GM18873 (cell line): ENCODE measurements around the gene TTC39B.
"Not testable (repeated sequence)": the region's sequence is repeated elsewhere in the genome, so short reads cannot be mapped to it uniquely, and the experiment has no call there.

Experiments used
- ATAC-seq: cut with Tn5 transposase; IDR thresholded peaks from one replicate; pipeline ENCODE4 v1.9.1; 2021; ENCODE audit warnings: mild to moderate bottlenecking, moderate library complexity, moderate number of reproducible peaks; ENCODE audit not compliant: unreplicated experiment, low FRiP score

The TTC39B gene

DNA sequence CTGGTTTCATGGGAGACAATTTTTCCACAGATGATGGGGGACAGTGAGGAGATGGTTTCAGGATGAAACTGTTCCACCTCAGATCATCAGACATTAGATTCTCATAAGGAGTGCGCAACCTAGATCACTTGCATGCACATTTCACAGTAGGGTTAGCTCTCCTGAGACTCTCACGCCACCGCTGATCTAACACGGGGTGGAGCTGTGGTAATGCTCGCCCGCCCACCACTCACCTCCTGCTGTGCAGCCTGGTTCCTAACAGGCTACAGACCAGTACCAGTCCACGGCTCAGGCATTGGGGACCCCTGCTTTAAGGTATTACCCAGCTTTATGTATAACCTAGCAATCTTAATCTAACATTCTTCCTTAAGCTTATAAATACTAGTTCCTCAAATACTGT, 35.6 kb downstream of the TTC39B start:
- ATAC-seq = no peak

GRCh38 chr9:15268782-15269181, 38.2 kb downstream of the TTC39B start:
- no peak for ATAC-seq

DNA sequence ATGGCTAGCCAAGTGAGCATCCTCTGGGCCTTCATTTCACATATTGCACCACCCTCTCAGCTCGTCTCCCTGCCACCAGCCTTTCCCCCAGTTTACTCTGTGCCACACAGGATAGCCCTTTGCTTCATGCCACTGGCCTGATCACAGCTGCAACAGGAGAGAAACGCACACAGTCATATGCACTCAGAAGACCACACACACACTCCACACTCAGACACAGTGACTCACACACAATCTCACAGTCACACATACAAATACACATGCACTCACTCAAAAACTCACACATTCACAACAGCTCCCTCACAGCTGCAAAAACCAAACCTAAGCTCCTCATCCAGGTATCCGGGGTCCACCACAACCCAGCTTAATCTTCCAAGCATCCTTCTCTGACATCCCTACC, 38.7 kb downstream of the TTC39B start:
- ATAC-seq = no peak

DNA sequence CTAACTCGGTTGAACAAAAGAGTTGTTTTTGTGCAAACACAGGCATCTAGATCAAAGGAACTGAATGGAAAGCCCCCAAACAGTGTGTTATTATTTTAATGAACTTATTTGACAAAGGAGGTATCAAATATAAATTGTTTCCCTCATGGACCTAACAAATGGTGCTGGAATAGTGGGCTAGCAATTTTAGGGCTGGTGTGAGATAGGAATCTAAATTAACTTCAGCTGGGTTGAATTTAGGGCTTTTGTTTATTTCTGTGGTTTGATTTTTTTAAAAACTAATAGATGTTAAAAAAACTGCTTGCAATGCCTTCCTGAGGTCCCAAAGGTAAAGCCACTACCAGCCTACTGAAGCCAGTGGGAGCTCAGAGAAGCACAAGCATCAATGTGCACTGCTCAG, 42.1 kb downstream of the TTC39B start:
- no peak for ATAC-seq

- ATAC-seq = no peak
Observed at GRCh38 chr9:15262581-15262980, 44.4 kb downstream of the TTC39B start.

- no peak for ATAC-seq
Observed at GRCh38 chr9:15256426-15256825, 50.6 kb downstream of the TTC39B start.

GRCh38 chr9:15253786-15254185, 53.2 kb downstream of the TTC39B start:
- no peak for ATAC-seq

GRCh38 chr9:15253197-15253596, 53.8 kb downstream of the TTC39B start:
- no peak for ATAC-seq

DNA sequence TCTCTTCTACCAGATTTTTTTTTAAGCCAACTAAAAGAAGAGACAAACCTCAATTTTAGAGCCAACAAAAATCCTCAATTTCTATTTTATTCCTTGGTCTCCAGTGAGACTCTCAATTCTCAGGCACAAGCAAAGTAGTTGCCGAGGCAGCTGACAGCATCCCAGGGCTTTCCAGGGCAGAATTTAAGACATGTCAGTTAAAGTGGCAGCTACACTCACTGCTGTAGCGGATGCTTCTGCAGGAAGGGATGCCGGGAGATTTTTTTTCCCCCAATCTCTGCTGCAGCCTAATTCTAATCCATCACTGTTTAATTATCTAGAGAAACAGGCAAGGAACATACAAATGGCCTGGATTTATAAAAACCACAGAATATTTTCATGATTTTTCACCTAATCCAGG, 57.0 kb downstream of the TTC39B start:
- ATAC-seq = no peak

DNA sequence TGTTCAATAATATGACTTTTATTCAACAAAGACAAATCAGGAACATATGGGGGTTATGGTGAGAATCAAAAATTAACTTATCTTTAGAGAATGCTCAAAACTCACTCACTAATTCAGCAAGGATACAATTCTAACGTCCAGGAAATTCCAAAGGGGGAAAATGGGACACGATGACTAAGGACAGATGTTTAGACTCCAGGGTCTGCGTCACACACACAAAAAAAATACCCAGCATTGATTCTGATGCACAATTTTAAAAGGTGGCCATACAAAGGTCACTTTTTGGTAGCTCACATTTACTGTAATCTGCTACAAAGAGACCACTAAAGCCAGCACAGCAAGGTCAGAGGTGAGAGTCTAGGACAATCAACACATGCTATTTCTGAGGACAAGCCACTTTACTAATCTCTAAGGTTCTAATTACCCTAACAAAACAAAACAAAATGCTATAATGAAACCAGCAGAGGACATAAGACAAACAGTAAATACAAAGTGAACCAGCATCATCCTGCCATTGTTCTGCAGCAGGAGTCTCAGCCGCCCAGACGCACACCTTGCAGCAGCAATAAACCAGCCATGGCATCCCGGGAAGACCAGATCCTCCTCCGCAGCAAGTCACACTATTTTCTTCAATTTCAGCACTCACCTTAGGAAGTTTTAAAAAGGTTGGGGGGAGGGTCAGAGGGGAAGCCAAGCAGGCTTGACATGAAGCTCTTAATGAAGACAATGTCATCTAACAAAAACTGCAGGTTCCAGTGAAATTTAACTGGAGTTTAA, 57.8 kb downstream of the TTC39B start:
- ATAC-seq = no peak

DNA sequence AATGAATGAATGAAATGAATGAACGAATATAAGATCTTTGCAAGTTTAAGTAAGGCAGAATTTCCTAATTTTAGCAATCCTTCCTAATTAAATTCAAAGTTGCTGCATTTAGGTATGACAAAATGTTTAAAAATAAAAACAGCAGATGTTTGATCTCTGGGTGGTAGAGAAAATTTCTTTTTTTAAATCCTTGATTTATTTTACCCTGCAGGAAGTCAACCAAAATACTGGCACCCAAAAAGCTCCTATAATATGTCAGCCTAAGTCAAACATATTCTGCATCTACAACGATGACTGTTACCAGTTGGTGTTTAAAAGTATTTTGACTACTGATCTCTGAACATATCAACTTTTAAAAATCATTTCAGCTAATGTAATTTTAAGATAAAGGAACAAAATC, 58.4 kb downstream of the TTC39B start:
- no peak for ATAC-seq

GRCh38 chr9:15248081-15248480, 58.9 kb downstream of the TTC39B start:
- no peak for ATAC-seq

GRCh38 chr9:15246708-15247107, 60.3 kb downstream of the TTC39B start:
- no peak for ATAC-seq

DNA sequence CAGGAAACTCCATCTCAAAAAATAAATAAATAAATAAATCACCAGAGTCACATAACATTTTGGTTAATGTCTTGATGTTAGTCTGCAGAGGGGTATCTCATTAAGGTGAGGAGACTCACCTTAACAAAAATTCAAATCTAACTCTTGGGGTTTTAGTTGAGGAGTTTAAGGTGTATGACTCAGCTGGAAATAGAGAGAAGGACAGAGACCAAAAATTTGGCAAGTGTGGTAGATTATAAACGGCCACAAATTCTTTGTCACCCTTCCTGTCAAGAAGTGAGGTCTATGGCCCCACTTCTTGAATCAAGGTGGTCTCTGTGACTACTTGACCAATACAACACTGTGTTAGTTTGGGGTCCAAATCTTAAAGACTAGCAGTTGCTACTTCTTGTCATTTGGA, 60.8 kb downstream of the TTC39B start:
- no peak for ATAC-seq

DNA sequence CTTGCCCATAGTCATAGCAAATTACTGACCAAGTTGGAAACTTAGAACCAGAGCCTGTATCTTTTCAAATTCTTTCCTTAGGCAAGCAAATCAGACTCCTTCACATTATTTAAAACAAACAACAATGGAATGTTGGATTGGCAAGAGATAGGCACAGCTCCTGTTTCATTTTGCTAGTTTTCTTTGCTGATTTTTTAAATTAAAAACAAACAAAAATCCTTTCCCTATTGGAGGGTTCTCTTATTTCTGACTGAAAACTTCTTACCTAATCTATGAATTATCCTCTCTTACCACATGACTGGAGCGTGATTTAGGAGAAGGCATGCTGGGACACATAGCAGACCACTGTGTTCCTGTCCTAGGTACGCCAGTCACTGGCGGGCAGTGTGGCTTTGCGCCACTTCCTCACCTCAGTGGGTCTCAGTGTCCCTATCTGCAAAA, 63.0 kb downstream of the TTC39B start:
- no peak for ATAC-seq

DNA sequence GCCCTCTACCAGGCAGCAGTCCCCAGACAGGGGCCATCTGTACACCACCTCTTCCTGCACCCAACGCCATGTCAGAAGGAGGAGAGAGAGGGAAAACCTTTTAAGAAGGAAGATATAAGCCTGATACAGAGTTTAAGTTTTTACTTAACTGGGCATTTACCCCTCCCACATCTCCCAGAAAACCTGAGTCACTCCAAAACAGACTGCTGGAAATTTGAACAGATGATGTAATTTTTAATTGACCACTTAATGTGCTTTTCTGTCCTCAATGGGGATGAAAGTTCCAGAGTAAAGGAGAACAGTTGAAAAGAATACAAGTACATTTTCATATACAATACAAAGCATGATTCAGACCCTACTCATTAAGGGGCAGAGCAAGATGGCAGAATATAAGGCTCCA, 63.9 kb downstream of the TTC39B start:
- no peak for ATAC-seq

DNA sequence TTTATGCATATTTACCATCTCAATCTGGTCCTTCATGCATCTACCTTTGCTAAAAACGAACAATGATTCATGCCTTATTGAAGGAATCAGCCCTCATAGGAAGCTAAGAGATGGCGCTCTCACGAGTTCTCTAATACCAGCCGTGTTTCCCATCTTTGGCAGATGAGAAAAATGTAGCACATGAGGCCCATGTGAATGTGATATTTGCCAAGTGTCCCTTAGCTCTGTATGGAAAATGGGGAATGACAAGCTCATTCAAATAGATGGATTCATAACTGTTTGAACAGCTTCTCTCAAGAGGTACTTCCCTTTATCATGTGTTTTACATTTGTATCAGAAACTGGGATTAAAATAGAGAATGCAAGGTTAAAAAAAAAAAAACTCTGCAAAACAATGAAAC, 66.1 kb downstream of the TTC39B start:
- ATAC-seq = no peak

DNA sequence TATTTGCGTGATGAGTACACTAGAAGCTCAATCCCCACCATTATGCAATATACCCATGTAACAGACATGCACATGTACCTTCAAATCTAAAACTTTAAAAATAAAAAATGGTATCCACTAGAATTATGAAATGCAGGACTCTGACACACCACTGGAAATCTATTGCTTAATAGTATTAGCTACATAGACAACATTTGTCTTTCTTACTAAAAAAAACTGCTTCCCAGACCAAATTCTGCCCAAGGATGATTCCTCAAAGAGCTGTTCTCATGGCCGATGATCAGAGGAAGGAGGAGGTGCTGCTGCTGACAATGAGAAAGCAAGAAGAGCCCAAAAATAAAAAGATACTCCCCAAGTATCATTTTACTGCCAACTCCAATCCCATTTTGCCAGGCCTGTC, 67.2 kb downstream of the TTC39B start:
- ATAC-seq = no peak

DNA sequence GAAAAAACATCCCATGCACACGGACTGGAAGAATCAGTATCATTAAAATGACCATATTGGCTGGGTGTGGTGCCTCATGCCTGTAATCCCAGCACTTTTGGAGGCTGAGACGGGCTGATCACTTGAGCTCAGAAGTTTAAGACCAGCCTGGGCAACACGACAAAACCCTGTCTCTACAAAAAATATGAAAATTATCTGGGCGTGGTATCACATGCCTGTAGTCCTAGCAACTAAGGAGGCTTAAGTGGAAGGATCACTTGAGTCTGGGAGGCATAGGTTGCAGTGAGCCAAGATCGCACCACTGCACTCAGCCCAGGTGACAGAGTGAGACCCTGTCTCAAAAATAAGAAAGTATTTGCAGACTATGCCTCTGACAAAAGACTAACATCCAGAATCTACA, 68.4 kb downstream of the TTC39B start:
- no peak for ATAC-seq

- ATAC-seq = no peak
Observed at GRCh38 chr9:15235658-15236057, 71.4 kb downstream of the TTC39B start.

- not testable (repeated sequence) for ATAC-seq
Observed at GRCh38 chr9:15233941-15234490, 73.0 kb downstream of the TTC39B start.

GRCh38 chr9:15232706-15233280, 74.2 kb downstream of the TTC39B start:
- ATAC-seq = not testable (repeated sequence)
